A549 (cell line): ENCODE data around the gene PPP4R4. TPM values are rescaled to one million over a fixed set of nuclear protein-coding genes. Genes with fewer than 3 reads are reported as not detected.

Experiments
- ATAC-seq, 2 experiments: fragments of 200-7000 bp in 1 of 2; fragments of >200 bp in 1 of 2; cut with Nextera tagmentation in 1 of 2; cut with Tn5 transposase in 1 of 2; 3 replicates each; pipeline versions ENCODE4 v1.8.0 to v1.9.1; 2018 to 2020; ENCODE audit warnings: mild to moderate bottlenecking in 1 of 2, moderate library complexity in 1 of 2
- CTCF ChIA-PET: fragments of 300-600 bp; sonication (Branson Sonifier 250); formaldehyde crosslinking; extraction: SDS; loops from one replicate; lab custom pipeline; 2021; ENCODE audit warnings: antibody characterized with exemption, inconsistent platforms; lab: Yijun Ruan, JAX
- POLR2A ChIA-PET: fragments of 350-600 bp; formaldehyde crosslinking; extraction: SDS; loops from one replicate; lab custom pipeline; 2021; ENCODE audit warnings: antibody characterized with exemption, inconsistent platforms; lab: Yijun Ruan, JAX
- DNase-seq, 2 experiments: peaks; one replicate each; pipeline versions ENCODE4 v3.0.0 to v3.0.0-alpha.2; 2011 to 2016; ENCODE audit warnings: low read depth in 1 of 2, low spot score in 1 of 2
- FAIRE-seq: peaks from 2 replicates; lab custom pipeline; 2011; peaks lifted over from hg19 to GRCh38; lab: Jason Lieb, UNC
- H3K27ac ChIP-seq, 2 experiments: fragments of >200 bp; sonication (Bioruptor Twin); formaldehyde crosslinking; 3 replicates each; pipeline ENCODE4 v1.5.1; 2016 to 2017
- H3K4me1 ChIP-seq: fragments of >200 bp; sonication (Bioruptor Twin); formaldehyde crosslinking; 3 replicates; pipeline ENCODE4 v1.6.1; 2016
- H3K4me2 ChIP-seq: fragments of >200 bp; sonication (Bioruptor Twin); formaldehyde crosslinking; 3 replicates; pipeline ENCODE4 v1.6.1; 2016
- H3K4me3 ChIP-seq: fragments of >200 bp; sonication (Bioruptor Twin); formaldehyde crosslinking; 3 replicates; pipeline ENCODE4 v1.5.1; 2016
- H3K9me3 ChIP-seq: fragments of >200 bp; sonication (Bioruptor Twin); formaldehyde crosslinking; 3 replicates; pipeline ENCODE4 v1.6.1; 2016
- BHLHE40 ChIP-seq: IDR thresholded peaks from 2 replicates; pipeline ENCODE4 v1.6.1; 2012; ENCODE audit warnings: low read depth, low read length, inconsistent platforms
- CBX2 ChIP-seq: fragments of 200-600 bp; sonication (generic); IDR thresholded peaks from 2 replicates; pipeline ENCODE4 v1.6.1; 2016; ENCODE audit warnings: low read depth, mild to moderate bottlenecking, borderline replicate concordance
- CHD2 ChIP-seq: fragments of 150-350 bp; IDR thresholded peaks from 2 replicates; pipeline ENCODE4 v1.6.1; 2014; ENCODE audit warnings: low read length; ENCODE audit not compliant: partially characterized antibody
- CHD4 ChIP-seq: fragments of 200-600 bp; sonication (generic); IDR thresholded peaks from 2 replicates; pipeline ENCODE4 v1.6.1; 2016; ENCODE audit warnings: antibody characterized with exemption, mild to moderate bottlenecking, borderline replicate concordance
- FOSB ChIP-seq: fragments of 250-450 bp; sonication (Bioruptor Pico); IDR thresholded peaks from 2 replicates; pipeline ENCODE4 v1.5.0; 2020; ENCODE audit warnings: mild to moderate bottlenecking, moderate library complexity
- GATA3 ChIP-seq: IDR thresholded peaks from 2 replicates; pipeline ENCODE4 v1.6.1; 2012; ENCODE audit warnings: borderline replicate concordance
- HOXB13 ChIP-seq: fragments of 250-450 bp; sonication (Bioruptor Pico); IDR thresholded peaks from 2 replicates; pipeline ENCODE4 v1.5.0; 2020; ENCODE audit warnings: low read depth, mild to moderate bottlenecking, moderate library complexity
- HOXB5 ChIP-seq: fragments of 250-450 bp; sonication (Bioruptor Pico); IDR thresholded peaks from 2 replicates; pipeline ENCODE4 v1.5.0; 2020; ENCODE audit warnings: mild to moderate bottlenecking, moderate library complexity
- MAFK ChIP-seq: fragments of 450-650 bp; IDR thresholded peaks from 2 replicates; pipeline ENCODE4 v1.6.1; 2014; ENCODE audit not compliant: partially characterized antibody
- RAD21 ChIP-seq, 2 experiments: fragments of >200 bp in 1 of 2; sonication (Bioruptor Twin) in 1 of 2; formaldehyde crosslinking in 1 of 2; IDR thresholded peaks in 1 of 2; conservative IDR thresholded peaks in 1 of 2; 2 replicates in 1 of 2; 3 replicates in 1 of 2; pipeline ENCODE4 v1.6.1; 2012 to 2018; ENCODE audit warnings: inconsistent platforms in 1 of 2
- RCOR1 ChIP-seq: fragments of 150-350 bp; IDR thresholded peaks from 2 replicates; pipeline ENCODE4 v1.6.1; 2014; ENCODE audit warnings: antibody characterized with exemption, low read length, low read depth
- RNF2 ChIP-seq: fragments of 200-600 bp; sonication (generic); IDR thresholded peaks from 2 replicates; pipeline ENCODE4 v1.6.1; 2016; ENCODE audit warnings: low read depth, mild to moderate bottlenecking, antibody characterized with exemption, moderate library complexity, borderline replicate concordance
- TFCP2L1 ChIP-seq: fragments of 250-450 bp; sonication (Bioruptor Pico); IDR thresholded peaks from 2 replicates; pipeline ENCODE4 v1.5.0; 2021; ENCODE audit warnings: mild to moderate bottlenecking
- ZC3H11A ChIP-seq: fragments of 450-650 bp; IDR thresholded peaks from 2 replicates; pipeline ENCODE4 v1.6.1; 2014; ENCODE audit warnings: antibody characterized with exemption, mild to moderate bottlenecking
- ZNF302 ChIP-seq: fragments of 250-450 bp; sonication (Bioruptor Pico); IDR thresholded peaks from 2 replicates; pipeline ENCODE4 v1.9.0; 2021; ENCODE audit warnings: inconsistent platforms, mild to moderate bottlenecking, moderate library complexity
- WGBS: methylation state at CpG from one replicate; pipeline ENCODE4 v1.1.6; 2017; ENCODE audit errors: missing lambda C conversion rate; 5-methylcytosine and 5-hydroxymethylcytosine counted together
- polyA plus RNA-seq, 4 experiments: library from polyadenylated mRNA; depleted of rRNA in 3 of 4; stranded (reverse); fragments of >200 nt; fragmentation: RNase III in 1 of 4; extraction: RNeasy Plus Mini Kit Qiagen cat#74134 plus additional on column Dnase treatment in 1 of 4; gene quantifications; 2 replicates in 3 of 4; 3 replicates in 1 of 4; pipeline ENCODE4 v1.2.3, GENCODE V29; 2011 to 2017
- TF ChIP-seq, protein P1 (sequence below): fragments of 250-450 bp; sonication (Bioruptor Pico); IDR thresholded peaks from 2 replicates; pipeline ENCODE4 v1.5.0; 2021; ENCODE audit warnings: mild to moderate bottlenecking, moderate library complexity, borderline replicate concordance
- TF ChIP-seq, protein P2 (sequence below): fragments of 450-650 bp; IDR thresholded peaks from 2 replicates; pipeline ENCODE4 v1.6.1; 2014; ENCODE audit warnings: antibody characterized with exemption
- TF ChIP-seq, protein P3 (sequence below): fragments of 250-450 bp; sonication (Bioruptor Pico); IDR thresholded peaks from 2 replicates; pipeline ENCODE4 v1.5.0; 2020; ENCODE audit warnings: low read depth, mild to moderate bottlenecking, moderate library complexity
- TF ChIP-seq, protein P4 (sequence below): fragments of >200 bp; sonication (Bioruptor Twin); formaldehyde crosslinking; IDR thresholded peaks from 3 replicates; pipeline ENCODE4 v1.6.1; 2016
- TF ChIP-seq, protein P5 (sequence below): IDR thresholded peaks from 2 replicates; pipeline ENCODE4 v1.6.1; 2012
- TF ChIP-seq, protein P6 (sequence below): IDR thresholded peaks from 2 replicates; pipeline ENCODE4 v1.6.1; 2012

The PPP4R4 gene
- polyA plus RNA-seq, 2 of the 4 experiments (the other 2 are of a cell fraction) = 0.12 to 0.25 TPM

DNA sequence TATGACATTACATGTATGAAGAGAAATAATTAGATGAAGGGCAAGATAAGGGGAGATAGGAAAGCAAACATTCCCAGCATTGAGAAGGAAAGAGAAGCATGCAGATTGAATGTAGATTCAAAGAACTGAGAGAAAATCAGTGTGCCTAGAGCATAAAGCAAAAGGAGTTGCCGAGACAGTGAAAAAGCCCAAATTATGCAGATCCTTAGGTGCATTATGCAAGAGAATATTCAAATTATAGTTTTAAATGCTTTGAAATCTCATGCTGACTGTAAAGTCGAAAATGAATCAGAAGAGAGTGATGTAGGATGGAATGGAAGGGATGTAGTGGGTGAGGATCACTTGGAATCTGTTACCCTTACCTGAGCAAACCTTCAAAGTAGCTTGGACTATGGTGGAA is 49.9 kb downstream of the PPP4R4 start:
- WGBS = 4% methylated on average over 2 of the region's 2 CpGs
- CTCF ChIA-PET = no interaction called here
- Histone ChIP-seq H3K4me3 (no peak overlapping the region), H3K9me3 (no peaks in the 10 kb centered on the region), H3K4me2 (no peak overlapping the region), H3K4me1 (no peaks in the 10 kb centered on the region), H3K27ac (no peak overlapping the region)
- no peak for DNase-seq
- no peak for FAIRE-seq
- ATAC-seq = no peak
- POLR2A ChIA-PET = no interaction called here
- TF ChIP-seq HOXB5 (CRISPR knock-in tag) = no peak
- no peak for TF ChIP-seq HOXB13 (CRISPR knock-in tag)
- TF ChIP-seq, protein P1, sequence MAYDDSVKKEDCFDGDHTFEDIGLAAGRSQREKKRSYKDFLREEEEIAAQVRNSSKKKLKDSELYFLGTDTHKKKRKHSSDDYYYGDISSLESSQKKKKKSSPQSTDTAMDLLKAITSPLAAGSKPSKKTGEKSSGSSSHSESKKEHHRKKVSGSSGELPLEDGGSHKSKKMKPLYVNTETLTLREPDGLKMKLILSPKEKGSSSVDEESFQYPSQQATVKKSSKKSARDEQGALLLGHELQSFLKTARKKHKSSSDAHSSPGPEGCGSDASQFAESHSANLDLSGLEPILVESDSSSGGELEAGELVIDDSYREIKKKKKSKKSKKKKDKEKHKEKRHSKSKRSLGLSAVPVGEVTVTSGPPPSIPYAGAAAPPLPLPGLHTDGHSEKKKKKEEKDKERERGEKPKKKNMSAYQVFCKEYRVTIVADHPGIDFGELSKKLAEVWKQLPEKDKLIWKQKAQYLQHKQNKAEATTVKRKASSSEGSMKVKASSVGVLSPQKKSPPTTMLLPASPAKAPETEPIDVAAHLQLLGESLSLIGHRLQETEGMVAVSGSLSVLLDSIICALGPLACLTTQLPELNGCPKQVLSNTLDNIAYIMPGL = no peak
- TF ChIP-seq CHD4 = no peak
- TF ChIP-seq RAD21 (conservative IDR thresholded peaks at IDR 0.05 in 1 of 2, IDR thresholded peaks at IDR 0.05 in 1 of 2) = no peak
- TF ChIP-seq RCOR1 = no peak
- TF ChIP-seq, protein P2, sequence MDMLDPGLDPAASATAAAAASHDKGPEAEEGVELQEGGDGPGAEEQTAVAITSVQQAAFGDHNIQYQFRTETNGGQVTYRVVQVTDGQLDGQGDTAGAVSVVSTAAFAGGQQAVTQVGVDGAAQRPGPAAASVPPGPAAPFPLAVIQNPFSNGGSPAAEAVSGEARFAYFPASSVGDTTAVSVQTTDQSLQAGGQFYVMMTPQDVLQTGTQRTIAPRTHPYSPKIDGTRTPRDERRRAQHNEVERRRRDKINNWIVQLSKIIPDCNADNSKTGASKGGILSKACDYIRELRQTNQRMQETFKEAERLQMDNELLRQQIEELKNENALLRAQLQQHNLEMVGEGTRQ = no peak
- no peak for TF ChIP-seq BHLHE40
- TF ChIP-seq ZC3H11A = no peak
- TF ChIP-seq, protein P3, sequence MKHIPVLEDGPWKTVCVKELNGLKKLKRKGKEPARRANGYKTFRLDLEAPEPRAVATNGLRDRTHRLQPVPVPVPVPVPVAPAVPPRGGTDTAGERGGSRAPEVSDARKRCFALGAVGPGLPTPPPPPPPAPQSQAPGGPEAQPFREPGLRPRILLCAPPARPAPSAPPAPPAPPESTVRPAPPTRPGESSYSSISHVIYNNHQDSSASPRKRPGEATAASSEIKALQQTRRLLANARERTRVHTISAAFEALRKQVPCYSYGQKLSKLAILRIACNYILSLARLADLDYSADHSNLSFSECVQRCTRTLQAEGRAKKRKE (CRISPR knock-in tag) = no peak
- no peak for TF ChIP-seq MAFK
- TF ChIP-seq CHD2 = no peak

DNA sequence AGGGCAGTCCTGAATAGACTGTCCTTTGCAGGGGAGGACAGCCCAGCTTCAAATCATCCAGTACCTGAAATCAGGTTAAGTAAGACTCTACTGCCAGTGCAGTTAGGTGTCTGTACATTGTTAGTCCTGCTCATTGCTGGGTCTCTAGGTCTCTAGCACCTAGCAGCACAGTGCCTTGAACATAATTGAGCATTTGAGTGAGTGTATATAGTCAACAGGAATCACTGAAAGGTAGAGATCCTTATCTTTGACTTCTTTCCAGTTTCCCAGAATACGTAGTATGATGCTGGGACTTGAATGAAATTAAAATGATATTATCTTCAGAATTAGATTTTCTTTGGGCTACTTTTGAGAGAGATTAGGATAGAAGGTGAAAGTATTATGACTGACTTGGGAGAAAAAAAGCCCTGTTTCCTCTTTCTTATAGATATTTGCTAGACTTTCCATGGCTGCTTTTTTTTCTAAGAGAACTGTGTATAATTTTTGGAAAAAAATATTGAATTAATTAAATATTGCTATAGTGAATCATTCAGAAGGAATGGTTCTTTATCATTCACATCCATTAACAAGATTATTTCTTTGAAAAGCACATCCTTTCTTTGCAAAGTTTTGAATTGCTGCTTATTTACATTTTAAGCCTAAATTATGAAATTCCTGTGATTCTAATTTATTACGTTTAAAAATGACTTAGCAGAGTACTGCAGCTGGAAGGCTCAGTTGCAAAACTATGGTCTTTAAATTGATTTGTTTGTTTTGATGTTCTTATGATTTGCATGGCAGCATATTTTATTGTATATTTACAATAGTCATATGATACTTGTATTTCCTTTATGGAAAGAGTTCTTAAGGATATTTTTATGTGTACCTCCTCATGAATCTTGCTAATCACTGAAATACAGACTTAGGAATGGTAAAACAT is 51.6 kb downstream of the PPP4R4 start:
- no peak for ATAC-seq
- TF ChIP-seq, protein P4, sequence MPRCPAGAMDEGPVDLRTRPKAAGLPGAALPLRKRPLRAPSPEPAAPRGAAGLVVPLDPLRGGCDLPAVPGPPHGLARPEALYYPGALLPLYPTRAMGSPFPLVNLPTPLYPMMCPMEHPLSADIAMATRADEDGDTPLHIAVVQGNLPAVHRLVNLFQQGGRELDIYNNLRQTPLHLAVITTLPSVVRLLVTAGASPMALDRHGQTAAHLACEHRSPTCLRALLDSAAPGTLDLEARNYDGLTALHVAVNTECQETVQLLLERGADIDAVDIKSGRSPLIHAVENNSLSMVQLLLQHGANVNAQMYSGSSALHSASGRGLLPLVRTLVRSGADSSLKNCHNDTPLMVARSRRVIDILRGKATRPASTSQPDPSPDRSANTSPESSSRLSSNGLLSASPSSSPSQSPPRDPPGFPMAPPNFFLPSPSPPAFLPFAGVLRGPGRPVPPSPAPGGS = no peak
- TF ChIP-seq RNF2 = no peak
- TF ChIP-seq, protein P5, sequence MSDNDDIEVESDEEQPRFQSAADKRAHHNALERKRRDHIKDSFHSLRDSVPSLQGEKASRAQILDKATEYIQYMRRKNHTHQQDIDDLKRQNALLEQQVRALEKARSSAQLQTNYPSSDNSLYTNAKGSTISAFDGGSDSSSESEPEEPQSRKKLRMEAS = no peak
- TF ChIP-seq CBX2 = no peak
- no peak for TF ChIP-seq GATA3
- TF ChIP-seq BHLHE40 = no peak
- no peak for TF ChIP-seq FOSB (CRISPR knock-in tag)
- no peak for TF ChIP-seq ZNF302 (CRISPR knock-in tag)
- TF ChIP-seq, protein P6, sequence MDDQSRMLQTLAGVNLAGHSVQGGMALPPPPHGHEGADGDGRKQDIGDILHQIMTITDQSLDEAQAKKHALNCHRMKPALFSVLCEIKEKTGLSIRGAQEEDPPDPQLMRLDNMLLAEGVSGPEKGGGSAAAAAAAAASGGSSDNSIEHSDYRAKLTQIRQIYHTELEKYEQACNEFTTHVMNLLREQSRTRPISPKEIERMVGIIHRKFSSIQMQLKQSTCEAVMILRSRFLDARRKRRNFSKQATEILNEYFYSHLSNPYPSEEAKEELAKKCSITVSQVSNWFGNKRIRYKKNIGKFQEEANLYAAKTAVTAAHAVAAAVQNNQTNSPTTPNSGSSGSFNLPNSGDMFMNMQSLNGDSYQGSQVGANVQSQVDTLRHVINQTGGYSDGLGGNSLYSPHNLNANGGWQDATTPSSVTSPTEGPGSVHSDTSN = no peak
- no peak for TF ChIP-seq TFCP2L1 (CRISPR knock-in tag)
- H3K4me1 ChIP-seq = no peaks in the 10 kb centered on the region
- no peaks in the 10 kb centered on the region for H3K9me3 ChIP-seq
- no peak overlapping the region for H3K4me2 ChIP-seq
- POLR2A ChIA-PET = no interaction called here
- CTCF ChIA-PET = no interaction called here
- H3K27ac ChIP-seq = no peak overlapping the region
- H3K4me3 ChIP-seq = no peak overlapping the region
- no peak for DNase-seq
- 20% methylated on average over 2 of the region's 2 CpGs for WGBS
- no peak for FAIRE-seq
